Hepatocyte (in vitro differentiated cells): ENCODE results near the gene CENPF.

Experiments
- EZH2 ChIP-seq: fragments of 200-600 bp; sonication (generic); IDR thresholded peaks from 2 replicates; pipeline ENCODE4 v1.6.1; 2016; ENCODE audit warnings: antibody characterized with exemption, mild to moderate bottlenecking, borderline replicate concordance
- EZH2phosphoT487 ChIP-seq: fragments of 200-600 bp; sonication (generic); IDR thresholded peaks from one replicate; pipeline ENCODE4 v1.6.1; 2018; ENCODE audit warnings: antibody characterized with exemption, mild to moderate bottlenecking, low read depth, moderate library complexity; ENCODE audit not compliant: unreplicated experiment, severe bottlenecking
- TF ChIP-seq, protein P1 (sequence below): fragments of 200-600 bp; sonication (generic); IDR thresholded peaks from 2 replicates; pipeline ENCODE4 v1.5.1; 2016; ENCODE audit warnings: antibody characterized with exemption, mild to moderate bottlenecking; ENCODE audit not compliant: poor library complexity

DNA sequence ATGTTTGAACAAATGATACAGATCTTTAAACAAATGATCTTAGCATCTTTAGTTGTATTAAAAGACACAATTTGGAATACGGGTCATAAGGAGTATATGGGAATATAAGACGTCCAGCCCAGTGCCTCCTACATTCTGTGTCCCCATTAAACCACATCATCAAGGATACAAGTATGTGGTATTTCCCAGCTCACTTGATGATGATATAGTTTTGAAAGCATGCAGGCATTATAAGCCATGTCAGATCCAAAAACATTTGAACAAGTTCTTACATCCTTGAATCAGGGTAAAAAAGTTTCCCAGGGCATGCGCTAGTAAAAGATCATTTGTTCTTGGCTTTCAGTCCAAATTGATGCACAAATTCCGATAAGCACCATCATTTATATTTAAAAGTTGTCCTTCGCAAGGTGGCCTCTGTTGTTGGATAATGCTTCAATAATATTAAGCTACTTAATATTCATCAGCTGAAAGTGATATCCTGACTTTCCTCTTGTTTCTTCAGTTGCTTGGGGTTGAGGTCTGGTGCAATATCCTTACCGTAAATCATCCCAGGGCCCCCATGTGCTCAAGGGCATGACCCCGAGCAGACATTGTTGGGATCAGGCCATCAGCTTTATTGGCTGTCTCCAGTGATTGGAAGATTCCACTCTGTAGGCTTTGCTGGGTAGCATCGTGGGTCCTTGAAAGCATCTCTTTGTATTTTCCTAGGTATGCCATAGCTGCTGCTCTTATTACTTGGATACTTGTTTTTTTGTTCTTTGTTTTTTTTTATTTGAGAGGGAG lies 61.8 kb downstream of the CENPF start:
- TF ChIP-seq, protein P1, sequence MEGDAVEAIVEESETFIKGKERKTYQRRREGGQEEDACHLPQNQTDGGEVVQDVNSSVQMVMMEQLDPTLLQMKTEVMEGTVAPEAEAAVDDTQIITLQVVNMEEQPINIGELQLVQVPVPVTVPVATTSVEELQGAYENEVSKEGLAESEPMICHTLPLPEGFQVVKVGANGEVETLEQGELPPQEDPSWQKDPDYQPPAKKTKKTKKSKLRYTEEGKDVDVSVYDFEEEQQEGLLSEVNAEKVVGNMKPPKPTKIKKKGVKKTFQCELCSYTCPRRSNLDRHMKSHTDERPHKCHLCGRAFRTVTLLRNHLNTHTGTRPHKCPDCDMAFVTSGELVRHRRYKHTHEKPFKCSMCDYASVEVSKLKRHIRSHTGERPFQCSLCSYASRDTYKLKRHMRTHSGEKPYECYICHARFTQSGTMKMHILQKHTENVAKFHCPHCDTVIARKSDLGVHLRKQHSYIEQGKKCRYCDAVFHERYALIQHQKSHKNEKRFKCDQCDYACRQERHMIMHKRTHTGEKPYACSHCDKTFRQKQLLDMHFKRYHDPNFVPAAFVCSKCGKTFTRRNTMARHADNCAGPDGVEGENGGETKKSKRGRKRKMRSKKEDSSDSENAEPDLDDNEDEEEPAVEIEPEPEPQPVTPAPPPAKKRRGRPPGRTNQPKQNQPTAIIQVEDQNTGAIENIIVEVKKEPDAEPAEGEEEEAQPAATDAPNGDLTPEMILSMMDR: no peak
- TF ChIP-seq EZH2: no peak
- TF ChIP-seq EZH2phosphoT487: no peak
